ENCODE measurements around the gene GTF2A1. TPM values are rescaled to one million over a fixed set of nuclear protein-coding genes. Genes with fewer than 3 reads are reported as not detected.

GTF2A1 gene
- polyA plus RNA-seq, 1 of the 3 experiments (the other 2 are of a cell fraction), result 7.6 TPM

DNA sequence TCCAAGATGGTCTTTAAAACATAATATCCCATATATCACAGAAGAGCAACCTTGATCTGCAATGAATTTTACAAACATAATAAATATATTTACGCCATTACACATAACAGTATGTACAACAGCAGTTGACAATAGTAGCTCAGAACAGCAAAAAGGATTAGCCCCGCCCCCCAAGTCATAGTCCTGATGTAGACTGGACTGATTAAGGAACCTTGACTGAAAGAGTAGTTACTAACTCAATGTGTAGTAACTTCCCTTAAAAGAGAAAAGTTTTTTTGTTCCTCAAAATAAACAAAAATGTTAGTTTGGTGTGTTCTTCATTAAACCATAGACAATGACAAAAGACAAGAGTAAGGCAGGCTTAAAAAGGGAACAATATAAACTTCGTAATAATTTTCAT lies 44.5 kb downstream of the GTF2A1 start:
- Histone ChIP-seq H3K36me3 (replicated peaks in 1 of 2; ENCODE audit: control insufficient read depth in 1 of 2, insufficient read depth in 2 of 2, low read length in 1 of 2) (peaks cover 21 to 26% of the 10 kb centered on the region in 2 experiments), H3K79me2 (ENCODE audit: insufficient read depth) (no peaks in the 10 kb centered on the region), H3K4me3 (ENCODE audit: low read depth in 2 of 2, low read length in 1 of 2) (no peak overlapping the region), H3K9me3 (no peaks in the 10 kb centered on the region), H3K27me3 (ENCODE audit: insufficient read depth) (no peaks in the 10 kb centered on the region), H3K4me2 (no peak overlapping the region), H3F3A (replicated peaks; ENCODE audit: insufficient read depth) (peaks cover 13% of the 10 kb centered on the region), H2AFZ (ENCODE audit: low read depth) (no peak overlapping the region), H3K4me1 (ENCODE audit: control insufficient read depth in 1 of 2, insufficient read depth in 2 of 2, low read depth in 1 of 2, low read length in 1 of 2) (no peaks in the 10 kb centered on the region), H3K9me2 (no peaks in the 10 kb centered on the region), H3K27ac (ENCODE audit: low read depth in 2 of 2, low read length in 1 of 2) (no peak overlapping the region), H3K9ac (no peak overlapping the region), H4K20me1 (ENCODE audit: insufficient read depth) (no peaks in the 10 kb centered on the region)
- DNase-seq, result no peak
- POLR2A ChIA-PET, result no interaction called here
- 96% methylated on average over 3 of the region's 3 CpGs for WGBS (ENCODE audit: low lambda C conversion rate)
- TF ChIP-seq RXRA (IDR thresholded peaks at IDR 0.05; ENCODE audit: borderline replicate concordance, low read depth) (no peak), YY1 (IDR thresholded peaks at IDR 0.05; ENCODE audit: low read depth) (no peak), GABPA (IDR thresholded peaks at IDR 0.05; ENCODE audit: low read depth) (no peak), USF2 (IDR thresholded peaks at IDR 0.05; ENCODE audit: borderline replicate concordance, low read depth, low read length) (no peak), IRF3 (IDR thresholded peaks at IDR 0.05; ENCODE audit: low read depth, low read length) (no peak), EP300 (IDR thresholded peaks at IDR 0.05; ENCODE audit: borderline replicate concordance in 1 of 2, low read depth in 1 of 2, low read length in 1 of 2) (no peak), MXI1 (IDR thresholded peaks at IDR 0.05; ENCODE audit: low read depth, low read length) (no peak), REST (IDR thresholded peaks at IDR 0.05; ENCODE audit: low read depth, low read length) (no peak), TCF12 (IDR thresholded peaks at IDR 0.05) (no peak)
- TF ChIP-seq, protein P1, sequence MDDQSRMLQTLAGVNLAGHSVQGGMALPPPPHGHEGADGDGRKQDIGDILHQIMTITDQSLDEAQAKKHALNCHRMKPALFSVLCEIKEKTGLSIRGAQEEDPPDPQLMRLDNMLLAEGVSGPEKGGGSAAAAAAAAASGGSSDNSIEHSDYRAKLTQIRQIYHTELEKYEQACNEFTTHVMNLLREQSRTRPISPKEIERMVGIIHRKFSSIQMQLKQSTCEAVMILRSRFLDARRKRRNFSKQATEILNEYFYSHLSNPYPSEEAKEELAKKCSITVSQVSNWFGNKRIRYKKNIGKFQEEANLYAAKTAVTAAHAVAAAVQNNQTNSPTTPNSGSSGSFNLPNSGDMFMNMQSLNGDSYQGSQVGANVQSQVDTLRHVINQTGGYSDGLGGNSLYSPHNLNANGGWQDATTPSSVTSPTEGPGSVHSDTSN (IDR thresholded peaks at IDR 0.05), result no peak
- CTCF ChIA-PET, result interaction anchor here (1.1 kb wide), 2 partner anchors 12 to 20 kb away, joined by 3 read pairs; no protein-coding TSS in a partner anchor

Measured in SK-N-SH (cell line).